Erythroblast (primary cell): Measurements from ENCODE around the gene OR2T10.
"Not testable (repeated sequence)": the region's sequence is repeated elsewhere in the genome, so short reads cannot be mapped to it uniquely, and the experiment has no call there.

ENCODE experiments used
- GATA1 ChIP-seq: IDR thresholded peaks from 2 replicates; pipeline ENCODE4 v1.6.1; 2011; ENCODE audit warnings: low read depth, mild to moderate bottlenecking, control low read depth, low read length, moderate library complexity
- POLR2A ChIP-seq: IDR thresholded peaks from 2 replicates; pipeline ENCODE4 v1.6.1; 2011; ENCODE audit warnings: mild to moderate bottlenecking, low read length

GRCh38 chr1:248636612-248637011 is 39.1 kb upstream of the OR2T10 start:
- not testable (repeated sequence) for TF ChIP-seq POLR2A, GATA1
